ENCODE data around the gene PRSS22.

Gene PRSS22

GRCh38 chr16:2840914-2841313 lies 17.1 kb downstream of the PRSS22 start:
- DNase-seq (ENCODE audit: low read depth), result no peak
- no peak overlapping the region for H3K4me3 ChIP-seq (ENCODE audit: low read length)
- TF ChIP-seq, protein P1, sequence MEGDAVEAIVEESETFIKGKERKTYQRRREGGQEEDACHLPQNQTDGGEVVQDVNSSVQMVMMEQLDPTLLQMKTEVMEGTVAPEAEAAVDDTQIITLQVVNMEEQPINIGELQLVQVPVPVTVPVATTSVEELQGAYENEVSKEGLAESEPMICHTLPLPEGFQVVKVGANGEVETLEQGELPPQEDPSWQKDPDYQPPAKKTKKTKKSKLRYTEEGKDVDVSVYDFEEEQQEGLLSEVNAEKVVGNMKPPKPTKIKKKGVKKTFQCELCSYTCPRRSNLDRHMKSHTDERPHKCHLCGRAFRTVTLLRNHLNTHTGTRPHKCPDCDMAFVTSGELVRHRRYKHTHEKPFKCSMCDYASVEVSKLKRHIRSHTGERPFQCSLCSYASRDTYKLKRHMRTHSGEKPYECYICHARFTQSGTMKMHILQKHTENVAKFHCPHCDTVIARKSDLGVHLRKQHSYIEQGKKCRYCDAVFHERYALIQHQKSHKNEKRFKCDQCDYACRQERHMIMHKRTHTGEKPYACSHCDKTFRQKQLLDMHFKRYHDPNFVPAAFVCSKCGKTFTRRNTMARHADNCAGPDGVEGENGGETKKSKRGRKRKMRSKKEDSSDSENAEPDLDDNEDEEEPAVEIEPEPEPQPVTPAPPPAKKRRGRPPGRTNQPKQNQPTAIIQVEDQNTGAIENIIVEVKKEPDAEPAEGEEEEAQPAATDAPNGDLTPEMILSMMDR (IDR thresholded peaks at IDR 0.05; ENCODE audit: insufficient read depth, low read depth, low read length, missing control alignments), result no peak

DNA sequence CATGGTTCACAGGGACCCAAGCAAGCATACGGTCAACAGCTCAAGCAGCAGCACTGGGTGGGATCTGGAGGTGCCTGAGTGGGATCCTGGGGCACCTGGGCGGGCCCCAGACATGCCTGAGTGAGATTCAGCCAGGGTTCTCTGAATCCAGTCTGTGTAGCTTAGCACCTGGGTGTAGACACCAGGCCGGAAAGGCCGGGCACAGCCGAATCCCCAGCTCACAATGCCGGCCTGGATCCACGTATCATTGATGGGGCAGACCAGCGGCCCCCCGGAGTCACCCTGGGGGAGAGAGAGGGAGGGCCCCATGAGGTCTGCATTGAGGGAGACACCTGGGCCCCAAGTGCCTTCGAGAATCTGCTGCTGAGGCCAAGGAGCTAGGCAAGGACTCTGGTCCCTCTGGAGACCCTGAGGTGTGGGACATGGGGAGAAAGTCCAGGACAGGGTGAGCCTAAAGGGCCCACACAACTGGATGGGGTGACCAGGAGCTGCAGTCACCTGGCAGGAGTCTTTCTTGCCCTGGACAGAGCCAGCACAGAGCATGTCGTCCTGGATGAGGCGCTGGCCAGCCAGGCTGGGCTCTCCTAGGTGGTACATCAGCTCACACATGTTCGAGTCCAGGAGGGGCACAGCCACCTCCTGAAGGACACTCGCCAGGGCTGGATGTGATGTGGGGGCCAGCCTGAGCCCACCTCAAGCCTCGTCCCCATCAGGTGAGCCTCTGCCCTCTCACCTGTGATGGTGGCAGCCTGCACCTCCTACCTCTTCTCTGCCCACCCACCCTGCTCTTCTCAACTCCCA lies 18.1 kb downstream of the PRSS22 start:
- no peak overlapping the region for H3K4me3 ChIP-seq (ENCODE audit: low read length)
- DNase-seq (ENCODE audit: low read depth), result no peak
- TF ChIP-seq, protein P1 (IDR thresholded peaks at IDR 0.05; ENCODE audit: insufficient read depth, low read depth, low read length, missing control alignments), result no peak

DNA sequence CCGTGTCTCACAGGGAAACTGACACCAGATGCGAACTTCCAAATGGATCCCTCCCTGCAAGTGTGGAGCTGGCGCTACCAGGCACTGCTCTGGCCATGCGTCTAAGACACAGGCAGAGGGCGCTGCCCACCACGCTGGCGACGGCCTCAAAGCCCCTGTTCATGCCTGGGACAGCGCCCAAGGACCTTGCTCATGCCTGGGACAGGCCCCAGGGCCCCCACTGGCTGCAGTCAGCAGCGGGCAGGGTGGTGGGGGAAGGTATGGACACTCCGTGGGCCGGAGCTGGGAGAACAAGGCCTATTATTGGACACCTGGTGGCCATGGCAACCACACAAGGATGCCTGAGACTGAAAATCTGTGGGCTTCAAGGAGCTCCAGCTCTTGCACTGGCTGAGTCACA lies 19.0 kb downstream of the PRSS22 start:
- peak; percentile 78 for DNase-seq (ENCODE audit: low read depth)
- TF ChIP-seq, protein P1 (IDR thresholded peaks at IDR 0.05; ENCODE audit: insufficient read depth, low read depth, low read length, missing control alignments), result peak; percentile 86
- H3K4me3 ChIP-seq (ENCODE audit: low read length), result no peak overlapping the region

- no peak overlapping the region for H3K4me3 ChIP-seq (ENCODE audit: low read length)
- DNase-seq (ENCODE audit: low read depth), result peak; percentile 20
- TF ChIP-seq, protein P1 (IDR thresholded peaks at IDR 0.05; ENCODE audit: insufficient read depth, low read depth, low read length, missing control alignments), result no peak
Observed at GRCh38 chr16:2836646-2837508, 21.1 kb downstream of the PRSS22 start.

- H3K4me3 ChIP-seq (ENCODE audit: low read length), result no peak overlapping the region
- peak; percentile 97 for DNase-seq (ENCODE audit: low read depth)
- TF ChIP-seq, protein P1 (IDR thresholded peaks at IDR 0.05; ENCODE audit: insufficient read depth, low read depth, low read length, missing control alignments), result no peak
Observed at GRCh38 chr16:2835638-2836493, 22.1 kb downstream of the PRSS22 start.

- TF ChIP-seq, protein P1 (IDR thresholded peaks at IDR 0.05; ENCODE audit: insufficient read depth, low read depth, low read length, missing control alignments), result no peak
- DNase-seq (ENCODE audit: low read depth), result no peak
- no peak overlapping the region for H3K4me3 ChIP-seq (ENCODE audit: low read length)
Observed at GRCh38 chr16:2834968-2835367, 23.0 kb downstream of the PRSS22 start.

Measured in epithelial cell of esophagus (primary cell).